Measurements from ENCODE around the gene PVR. TPM values are rescaled to one million over a fixed set of nuclear protein-coding genes. Genes with fewer than 3 reads are reported as not detected.
A peak's percentile ranks its signal among the peaks of the same experiment; 100 is the strongest.

PVR gene
- total and polyA plus RNA-seq, 2 of the 4 experiments (the other 2 are of a cell fraction): 106 to 122 TPM

DNA sequence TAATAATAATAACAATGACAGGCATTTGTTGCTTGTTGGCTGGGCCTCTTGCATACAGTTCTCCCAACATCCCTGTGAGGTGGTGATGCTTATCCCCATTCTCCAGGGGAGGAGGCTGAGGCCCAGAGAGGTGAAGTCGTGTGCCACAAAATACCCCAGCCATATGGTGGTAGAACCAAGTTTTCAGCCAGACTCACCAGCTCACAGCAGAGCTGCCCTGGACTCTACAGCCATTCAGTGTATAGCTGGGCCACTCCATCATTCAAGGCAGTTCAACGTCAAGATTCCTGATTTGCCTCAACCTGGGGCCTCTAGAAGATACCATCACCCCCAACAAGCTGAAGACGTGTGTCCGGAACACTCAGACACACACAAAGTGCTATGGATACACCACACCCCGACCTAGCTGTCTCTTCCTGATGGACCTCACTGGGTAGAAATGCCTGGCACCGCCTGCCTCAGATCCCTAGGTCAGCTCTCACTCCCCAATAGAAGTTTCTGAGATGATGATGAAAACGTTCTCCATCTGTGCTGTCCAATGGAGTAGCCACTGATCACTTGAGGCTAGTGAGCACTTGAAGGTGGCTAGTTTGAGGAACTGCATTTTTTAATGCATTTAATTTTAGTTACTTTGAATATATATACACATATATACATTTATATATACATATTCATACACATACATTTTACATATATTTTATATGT, 23.3 kb downstream of the PVR start:
- Histone ChIP-seq H3K56ac (ENCODE audit: extremely low read depth, insufficient read depth, low read length) (no peak overlapping the region), H2AK9ac (replicated peaks; ENCODE audit: low read depth, low read length, poor library complexity) (no peak overlapping the region), H2BK120ac (ENCODE audit: low read depth, low read length) (no peak overlapping the region), H3K9me1 (ENCODE audit: insufficient read depth, low read length) (peaks cover 14% of the 10 kb centered on the region), H2AFZ (replicated peaks; ENCODE audit: low read length, poor library complexity) (no peak overlapping the region), H4K8ac (ENCODE audit: low read depth in 2 of 2, low read length in 2 of 2) (no peak overlapping the region), H3K14ac (replicated peaks; ENCODE audit: low read depth, low read length) (no peak overlapping the region), H4K20me1 (ENCODE audit: insufficient read depth, low read length) (no peaks in the 10 kb centered on the region), H3K27me3 (ENCODE audit: control insufficient read depth, insufficient read depth, low read length) (no peaks in the 10 kb centered on the region), H3K36me3 (ENCODE audit: control insufficient read depth, insufficient read depth, low read length) (peaks cover 25% of the 10 kb centered on the region), H3K79me1 (ENCODE audit: low read depth in 1 of 2, low read length in 2 of 2) (peaks cover 4 to 23% of the 10 kb centered on the region in 2 experiments; a peak in 2 of 4 replicates), H2AK5ac (ENCODE audit: low read depth, low read length) (no peak overlapping the region), H3K9me3 (ENCODE audit: control insufficient read depth, insufficient read depth, low read length) (no peaks in the 10 kb centered on the region), H3K4me3 (ENCODE audit: insufficient read depth, low read depth, low read length) (no peak overlapping the region), H4K5ac (ENCODE audit: low read depth, low read length) (no peak overlapping the region), H2BK15ac (ENCODE audit: low read depth, low read length) (no peak overlapping the region), H3K23ac (ENCODE audit: low read depth, low read length) (no peak overlapping the region), H2BK20ac (ENCODE audit: low read depth, low read length) (peak overlapping the region; percentile 9; the same call in 1 of the 2 replicates), H3K18ac (ENCODE audit: low read depth, low read length) (no peak overlapping the region), H3K4ac (ENCODE audit: low read depth, low read length) (no peak overlapping the region), H3K4me1 (ENCODE audit: control insufficient read depth, insufficient read depth, low read length) (no peaks in the 10 kb centered on the region), H3K4me2 (ENCODE audit: low read depth, low read length) (no peak overlapping the region), H2BK5ac (ENCODE audit: low read depth, low read length, poor library complexity, severe bottlenecking) (no peak overlapping the region), H3K27ac (ENCODE audit: insufficient read depth, low read length) (no peak overlapping the region), H4K91ac (ENCODE audit: insufficient read depth, low read depth, low read length) (no peak overlapping the region), H3K9ac (ENCODE audit: low read depth, low read length) (no peak overlapping the region)
- whole genome bisulfite sequencing, 2 experiments (ENCODE audit: extremely low coverage in 2 of 2, insufficient read length in 1 of 2): 80% methylated on average over 1 of the region's 7 CpGs; no CpG with 5 or more reads in 1 of the 2 experiments
- TF ChIP-seq SMC3 (IDR thresholded peaks at IDR 0.05; ENCODE audit: low read depth, low read length): no peak
- no peak for TF ChIP-seq USF2 (IDR thresholded peaks at IDR 0.05; ENCODE audit: low read depth, low read length)
- TF ChIP-seq CTCF (conservative IDR thresholded peaks at IDR 0.05; ENCODE audit: low read depth, low read length): no peak
- no peak for TF ChIP-seq RFX5 (IDR thresholded peaks at IDR 0.05; ENCODE audit: low read depth, low read length)
- no peak for TF ChIP-seq RAD21 (IDR thresholded peaks at IDR 0.05; ENCODE audit: low read length)
- TF ChIP-seq MAFK (IDR thresholded peaks at IDR 0.05; ENCODE audit: low read depth, low read length): no peak
- no peak for TF ChIP-seq POLR2A (IDR thresholded peaks at IDR 0.05; ENCODE audit: low read depth, low read length)
- intact Hi-C loops (cut with micrococcal nuclease): no loop called here
- ChIA-PET CTCF (interaction anchor here (0.8 kb wide), 1 partner anchor 10 kb away, joined by 3 read pairs; no protein-coding TSS in a partner anchor), POLR2A (ENCODE audit: unreplicated experiment) (no interaction called here)
- BruUV-seq (replicated peaks): no TSS peak
- dilution Hi-C loops (cut with HindIII; ENCODE audit: low sequenced_read_pairs, unreplicated experiment): no loop called here
- ATAC-seq (ENCODE audit: low read depth): no peak
- no peak for DNase-seq
- in situ Hi-C loops (cut with MboI; ENCODE audit: low sequenced_read_pairs): no loop called here
